GM06990 (cell line): ENCODE data around the gene RGS2.

Experiments used
- DNase-seq: peaks from one replicate; pipeline ENCODE4 v3.0.0-alpha.2; 2011; ENCODE audit not compliant: insufficient read length; ENCODE audit errors: extremely low read depth
- H3K27me3 ChIP-seq: replicated peaks from 2 replicates; pipeline ENCODE4 v1.6.0; 2011; ENCODE audit warnings: low read length; ENCODE audit not compliant: control insufficient read depth, insufficient read depth
- H3K36me3 ChIP-seq: 2 replicates; pipeline ENCODE4 v1.5.1; 2011; ENCODE audit warnings: low read length; ENCODE audit not compliant: control insufficient read depth, insufficient read depth
- H3K4me3 ChIP-seq: replicated peaks from 2 replicates; pipeline ENCODE4 v1.5.1; 2011; ENCODE audit warnings: low read depth, mild to moderate bottlenecking, control low read depth, low read length
- CTCF ChIP-seq: IDR thresholded peaks from 2 replicates; pipeline ENCODE4 v1.5.1; 2011; ENCODE audit warnings: low read length, control low read depth, mild to moderate bottlenecking, inconsistent platforms; ENCODE audit not compliant: insufficient read depth, poor library complexity, severe bottlenecking

Gene RGS2

GRCh38 chr1:192821296-192821695 lies 12.5 kb downstream of the RGS2 start:
- no peak for DNase-seq
- H3K27me3 ChIP-seq, result no peaks in the 10 kb centered on the region; the same call in 1 of the 2 replicates
- no peak for TF ChIP-seq CTCF
- H3K36me3 ChIP-seq, result no peaks in the 10 kb centered on the region
- H3K4me3 ChIP-seq, result no peak overlapping the region

- no peak for TF ChIP-seq CTCF
- no peak for DNase-seq
- H3K36me3 ChIP-seq, result no peaks in the 10 kb centered on the region
- no peak overlapping the region for H3K4me3 ChIP-seq
- H3K27me3 ChIP-seq, result no peaks in the 10 kb centered on the region; the same call in 1 of the 2 replicates
Observed at GRCh38 chr1:192824511-192824910, 15.7 kb downstream of the RGS2 start.

GRCh38 chr1:192826791-192827546 lies 18.1 kb downstream of the RGS2 start:
- DNase-seq, result no peak
- Histone ChIP-seq H3K36me3 (no peaks in the 10 kb centered on the region), H3K4me3 (no peak overlapping the region), H3K27me3 (no peaks in the 10 kb centered on the region; the same call in 1 of the 2 replicates)
- no peak for TF ChIP-seq CTCF

GRCh38 chr1:192830595-192831246 lies 21.9 kb downstream of the RGS2 start:
- Histone ChIP-seq H3K4me3 (no peak overlapping the region), H3K27me3 (no peaks in the 10 kb centered on the region; the same call in 1 of the 2 replicates), H3K36me3 (no peaks in the 10 kb centered on the region)
- TF ChIP-seq CTCF, result no peak
- DNase-seq, result no peak

- no peak for TF ChIP-seq CTCF
- no peak overlapping the region for H3K4me3 ChIP-seq
- H3K27me3 ChIP-seq, result no peaks in the 10 kb centered on the region; the same call in 1 of the 2 replicates
- no peaks in the 10 kb centered on the region for H3K36me3 ChIP-seq
- DNase-seq, result no peak
Observed at GRCh38 chr1:192831706-192832355, 23.0 kb downstream of the RGS2 start.
